Esophagus muscularis mucosa (tissue), 4 donors: Measurements from ENCODE around the gene DDX27.

Source experiments
- CTCF ChIP-seq, 3 experiments: fragments of 200-600 bp in 2 of 3; fragments of 450-650 bp in 1 of 3; sonication (generic) in 2 of 3; IDR thresholded peaks; one replicate each; pipeline ENCODE4 v1.5.1; 2017 to 2019; ENCODE audit warnings: antibody characterized with exemption in 3 of 3, mild to moderate bottlenecking in 2 of 3, moderate library complexity in 1 of 3
- EP300 ChIP-seq: sonication (generic); formaldehyde crosslinking; IDR thresholded peaks from one replicate; pipeline ENCODE4 v1.6.1; 2017; ENCODE audit warnings: antibody characterized with exemption
- POLR2A ChIP-seq: fragments of 450-650 bp; IDR thresholded peaks from one replicate; pipeline ENCODE4 v1.6.1; 2017; ENCODE audit warnings: antibody characterized with exemption, moderate library complexity, mild to moderate bottlenecking, low read depth
- POLR2AphosphoS5 ChIP-seq, 2 donors: sonication (generic); formaldehyde crosslinking; IDR thresholded peaks; one replicate each; pipeline ENCODE4 v1.6.1; 2017; ENCODE audit warnings: antibody characterized with exemption in 2 of 2

GRCh38 chr20:49280463-49281058 lies 61.3 kb downstream of the DDX27 start:
- no peak for TF ChIP-seq POLR2AphosphoS5 (IDR thresholded peaks at IDR 0.05)
- TF ChIP-seq EP300: no peak
- no peak for TF ChIP-seq POLR2A
- no peak for TF ChIP-seq CTCF (IDR thresholded peaks at IDR 0.05)
